Fibroblast of villous mesenchyme (primary cell): ENCODE data around the gene RGS7. TPM values are rescaled to one million over a fixed set of nuclear protein-coding genes. Genes with fewer than 3 reads are reported as not detected.
"Not testable (repeated sequence)": the region's sequence is repeated elsewhere in the genome, so short reads cannot be mapped to it uniquely, and the experiment has no call there.

ENCODE experiments used
- DNase-seq: peaks from one replicate; pipeline ENCODE4 v3.0.0-alpha.2; 2010; ENCODE audit warnings: low read depth
- H3K4me3 ChIP-seq: 2 replicates; pipeline ENCODE4 v1.5.1; 2011; ENCODE audit warnings: low read depth, mild to moderate bottlenecking, low read length
- total RNA-seq: library from RNA; depleted of rRNA; stranded (reverse); fragments of >200 nt; gene quantifications from 2 replicates; pipeline ENCODE4 v1.2.3, GENCODE V29; 2012
- TF ChIP-seq, protein P1 (sequence below): IDR thresholded peaks from 2 replicates; pipeline ENCODE4 v1.5.1; 2012; ENCODE audit warnings: low read depth, mild to moderate bottlenecking, low read length; ENCODE audit not compliant: insufficient read depth

Gene RGS7
- total RNA-seq, 1 donor, result 0.43 TPM

GRCh38 chr1:240758296-240758695, 598.7 kb downstream of the RGS7 start:
- DNase-seq, result no peak
- H3K4me3 ChIP-seq, result no peak overlapping the region
- TF ChIP-seq, protein P1, sequence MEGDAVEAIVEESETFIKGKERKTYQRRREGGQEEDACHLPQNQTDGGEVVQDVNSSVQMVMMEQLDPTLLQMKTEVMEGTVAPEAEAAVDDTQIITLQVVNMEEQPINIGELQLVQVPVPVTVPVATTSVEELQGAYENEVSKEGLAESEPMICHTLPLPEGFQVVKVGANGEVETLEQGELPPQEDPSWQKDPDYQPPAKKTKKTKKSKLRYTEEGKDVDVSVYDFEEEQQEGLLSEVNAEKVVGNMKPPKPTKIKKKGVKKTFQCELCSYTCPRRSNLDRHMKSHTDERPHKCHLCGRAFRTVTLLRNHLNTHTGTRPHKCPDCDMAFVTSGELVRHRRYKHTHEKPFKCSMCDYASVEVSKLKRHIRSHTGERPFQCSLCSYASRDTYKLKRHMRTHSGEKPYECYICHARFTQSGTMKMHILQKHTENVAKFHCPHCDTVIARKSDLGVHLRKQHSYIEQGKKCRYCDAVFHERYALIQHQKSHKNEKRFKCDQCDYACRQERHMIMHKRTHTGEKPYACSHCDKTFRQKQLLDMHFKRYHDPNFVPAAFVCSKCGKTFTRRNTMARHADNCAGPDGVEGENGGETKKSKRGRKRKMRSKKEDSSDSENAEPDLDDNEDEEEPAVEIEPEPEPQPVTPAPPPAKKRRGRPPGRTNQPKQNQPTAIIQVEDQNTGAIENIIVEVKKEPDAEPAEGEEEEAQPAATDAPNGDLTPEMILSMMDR, result no peak

DNA sequence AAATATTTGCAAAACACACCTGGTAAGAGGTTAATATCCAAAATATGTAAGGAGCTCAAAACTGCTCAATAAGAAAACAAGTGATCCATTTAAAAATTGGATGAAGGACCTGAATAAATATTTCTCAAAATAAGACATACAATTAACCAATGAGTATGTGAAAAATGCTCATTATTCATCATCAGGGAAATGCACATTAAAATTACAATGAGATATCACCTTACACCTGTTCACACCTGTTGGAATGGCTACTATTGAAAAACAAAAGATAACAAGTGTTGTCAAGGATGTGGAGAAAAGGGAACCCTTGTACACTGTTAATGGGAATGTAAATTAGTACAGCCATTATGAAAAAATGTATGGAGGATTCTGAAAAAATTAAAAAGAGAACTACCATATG, 609.1 kb downstream of the RGS7 start:
- TF ChIP-seq, protein P1, result no peak
- no peak for DNase-seq
- no peak overlapping the region for H3K4me3 ChIP-seq

GRCh38 chr1:240743705-240744104, 613.3 kb downstream of the RGS7 start:
- DNase-seq, result no peak
- no peak overlapping the region for H3K4me3 ChIP-seq
- TF ChIP-seq, protein P1, result no peak

DNA sequence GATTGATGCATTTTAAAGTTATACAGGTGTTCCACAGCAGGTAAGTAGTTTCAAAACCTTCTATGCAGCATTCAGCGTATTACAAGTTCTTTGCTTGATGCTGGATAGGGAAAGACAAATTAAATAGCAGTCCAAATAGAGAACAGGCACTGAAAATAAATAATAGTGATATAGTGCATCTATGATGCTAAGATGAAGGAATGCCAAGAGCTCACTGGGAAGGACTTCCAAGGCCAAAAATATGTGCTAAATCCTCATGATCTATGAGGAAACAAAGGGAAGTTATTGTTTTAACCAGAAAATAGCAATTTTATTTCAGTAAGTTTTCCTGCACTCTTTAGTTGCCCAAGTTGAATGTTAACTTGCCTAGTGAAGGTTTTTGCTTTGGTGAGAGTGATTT, 617.3 kb downstream of the RGS7 start:
- no peak for DNase-seq

GRCh38 chr1:240739139-240739538, 617.9 kb downstream of the RGS7 start:
- TF ChIP-seq, protein P1, result no peak
- DNase-seq, result no peak
- H3K4me3 ChIP-seq, result no peak overlapping the region

More for the DNA sequence above, 617.3 kb downstream of the RGS7 start:
- H3K4me3 ChIP-seq, result no peak overlapping the region
- TF ChIP-seq, protein P1, result no peak

DNA sequence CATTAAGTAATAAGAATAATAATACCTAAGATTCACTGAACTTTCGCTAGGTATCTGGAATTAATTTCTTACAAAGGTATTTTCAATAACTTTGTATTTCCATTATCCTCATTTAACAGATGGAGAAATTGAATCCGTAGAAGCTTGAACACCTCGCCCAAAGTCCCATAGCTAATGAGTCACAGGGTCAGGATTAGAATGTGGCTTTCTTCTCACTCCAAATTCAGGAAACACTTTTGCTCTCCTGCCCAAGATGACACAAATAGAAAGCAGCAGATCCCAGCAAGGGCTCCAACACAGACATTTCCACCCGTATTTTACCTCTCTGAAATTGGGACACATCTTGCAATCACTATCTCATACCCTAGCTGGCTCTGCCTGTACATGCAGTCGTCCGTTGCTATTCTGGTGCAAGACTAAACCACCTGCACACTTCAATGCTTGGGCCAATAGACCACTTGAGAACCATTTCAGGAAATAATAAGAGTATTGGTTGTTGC, 619.2 kb downstream of the RGS7 start:
- DNase-seq, result no peak
- TF ChIP-seq, protein P1, result no peak
- no peak overlapping the region for H3K4me3 ChIP-seq

- no peak for DNase-seq
- H3K4me3 ChIP-seq, result no peak overlapping the region
- TF ChIP-seq, protein P1, result no peak
Measured at GRCh38 chr1:240737298-240737697, 619.7 kb downstream of the RGS7 start.

DNA sequence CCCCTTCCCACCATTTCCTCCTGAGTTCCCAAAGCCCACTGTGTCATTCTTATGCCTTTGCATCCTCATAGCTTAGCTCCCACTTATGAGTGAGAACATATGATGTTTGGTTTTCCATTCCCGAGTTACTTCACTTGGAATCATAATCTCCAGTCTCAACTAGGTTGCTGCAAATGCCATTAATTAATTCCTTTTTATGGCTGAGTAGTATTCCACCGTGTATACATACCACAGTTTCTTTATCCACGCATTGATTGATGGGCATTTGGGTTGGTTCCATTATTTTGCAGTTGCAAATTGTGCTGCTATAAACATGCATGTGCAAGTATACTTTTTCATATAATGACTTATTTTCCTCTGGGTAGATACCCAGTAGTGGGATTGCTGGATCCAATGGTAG, 622.3 kb downstream of the RGS7 start:
- not testable (repeated sequence) for H3K4me3 ChIP-seq, DNase-seq
